Measurements from ENCODE around the gene FAM222B. TPM values are rescaled to one million over a fixed set of nuclear protein-coding genes. Genes with fewer than 3 reads are reported as not detected.

FAM222B gene
- total and polyA plus RNA-seq, 2 experiments from 2014 or later, result 63.7 to 78.5 TPM

- TF ChIP-seq, protein P1, sequence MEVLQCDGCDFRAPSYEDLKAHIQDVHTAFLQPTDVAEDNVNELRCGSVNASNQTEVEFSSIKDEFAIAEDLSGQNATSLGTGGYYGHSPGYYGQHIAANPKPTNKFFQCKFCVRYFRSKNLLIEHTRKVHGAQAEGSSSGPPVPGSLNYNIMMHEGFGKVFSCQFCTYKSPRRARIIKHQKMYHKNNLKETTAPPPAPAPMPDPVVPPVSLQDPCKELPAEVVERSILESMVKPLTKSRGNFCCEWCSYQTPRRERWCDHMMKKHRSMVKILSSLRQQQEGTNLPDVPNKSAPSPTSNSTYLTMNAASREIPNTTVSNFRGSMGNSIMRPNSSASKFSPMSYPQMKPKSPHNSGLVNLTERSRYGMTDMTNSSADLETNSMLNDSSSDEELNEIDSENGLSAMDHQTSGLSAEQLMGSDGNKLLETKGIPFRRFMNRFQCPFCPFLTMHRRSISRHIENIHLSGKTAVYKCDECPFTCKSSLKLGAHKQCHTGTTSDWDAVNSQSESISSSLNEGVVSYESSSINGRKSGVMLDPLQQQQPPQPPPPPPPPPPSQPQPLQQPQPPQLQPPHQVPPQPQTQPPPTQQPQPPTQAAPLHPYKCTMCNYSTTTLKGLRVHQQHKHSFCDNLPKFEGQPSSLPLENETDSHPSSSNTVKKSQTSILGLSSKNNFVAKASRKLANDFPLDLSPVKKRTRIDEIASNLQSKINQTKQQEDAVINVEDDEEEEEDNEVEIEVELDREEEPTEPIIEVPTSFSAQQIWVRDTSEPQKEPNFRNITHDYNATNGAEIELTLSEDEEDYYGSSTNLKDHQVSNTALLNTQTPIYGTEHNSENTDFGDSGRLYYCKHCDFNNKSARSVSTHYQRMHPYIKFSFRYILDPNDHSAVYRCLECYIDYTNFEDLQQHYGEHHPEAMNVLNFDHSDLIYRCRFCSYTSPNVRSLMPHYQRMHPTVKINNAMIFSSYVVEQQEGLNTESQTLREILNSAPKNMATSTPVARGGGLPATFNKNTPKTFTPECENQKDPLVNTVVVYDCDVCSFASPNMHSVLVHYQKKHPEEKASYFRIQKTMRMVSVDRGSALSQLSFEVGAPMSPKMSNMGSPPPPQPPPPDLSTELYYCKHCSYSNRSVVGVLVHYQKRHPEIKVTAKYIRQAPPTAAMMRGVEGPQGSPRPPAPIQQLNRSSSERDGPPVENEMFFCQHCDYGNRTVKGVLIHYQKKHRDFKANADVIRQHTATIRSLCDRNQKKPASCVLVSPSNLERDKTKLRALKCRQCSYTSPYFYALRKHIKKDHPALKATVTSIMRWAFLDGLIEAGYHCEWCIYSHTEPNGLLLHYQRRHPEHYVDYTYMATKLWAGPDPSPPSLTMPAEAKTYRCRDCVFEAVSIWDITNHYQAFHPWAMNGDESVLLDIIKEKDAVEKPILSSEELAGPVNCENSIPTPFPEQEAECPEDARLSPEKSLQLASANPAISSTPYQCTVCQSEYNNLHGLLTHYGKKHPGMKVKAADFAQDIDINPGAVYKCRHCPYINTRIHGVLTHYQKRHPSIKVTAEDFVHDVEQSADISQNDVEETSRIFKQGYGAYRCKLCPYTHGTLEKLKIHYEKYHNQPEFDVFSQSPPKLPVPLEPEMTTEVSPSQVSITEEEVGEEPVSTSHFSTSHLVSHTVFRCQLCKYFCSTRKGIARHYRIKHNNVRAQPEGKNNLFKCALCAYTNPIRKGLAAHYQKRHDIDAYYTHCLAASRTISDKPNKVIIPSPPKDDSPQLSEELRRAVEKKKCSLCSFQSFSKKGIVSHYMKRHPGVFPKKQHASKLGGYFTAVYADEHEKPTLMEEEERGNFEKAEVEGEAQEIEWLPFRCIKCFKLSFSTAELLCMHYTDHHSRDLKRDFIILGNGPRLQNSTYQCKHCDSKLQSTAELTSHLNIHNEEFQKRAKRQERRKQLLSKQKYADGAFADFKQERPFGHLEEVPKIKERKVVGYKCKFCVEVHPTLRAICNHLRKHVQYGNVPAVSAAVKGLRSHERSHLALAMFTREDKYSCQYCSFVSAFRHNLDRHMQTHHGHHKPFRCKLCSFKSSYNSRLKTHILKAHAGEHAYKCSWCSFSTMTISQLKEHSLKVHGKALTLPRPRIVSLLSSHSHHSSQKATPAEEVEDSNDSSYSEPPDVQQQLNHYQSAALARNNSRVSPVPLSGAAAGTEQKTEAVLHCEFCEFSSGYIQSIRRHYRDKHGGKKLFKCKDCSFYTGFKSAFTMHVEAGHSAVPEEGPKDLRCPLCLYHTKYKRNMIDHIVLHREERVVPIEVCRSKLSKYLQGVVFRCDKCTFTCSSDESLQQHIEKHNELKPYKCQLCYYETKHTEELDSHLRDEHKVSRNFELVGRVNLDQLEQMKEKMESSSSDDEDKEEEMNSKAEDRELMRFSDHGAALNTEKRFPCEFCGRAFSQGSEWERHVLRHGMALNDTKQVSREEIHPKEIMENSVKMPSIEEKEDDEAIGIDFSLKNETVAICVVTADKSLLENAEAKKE (CRISPR knock-in tag; IDR thresholded peaks at IDR 0.05), result no peak
- TF ChIP-seq, protein P2, sequence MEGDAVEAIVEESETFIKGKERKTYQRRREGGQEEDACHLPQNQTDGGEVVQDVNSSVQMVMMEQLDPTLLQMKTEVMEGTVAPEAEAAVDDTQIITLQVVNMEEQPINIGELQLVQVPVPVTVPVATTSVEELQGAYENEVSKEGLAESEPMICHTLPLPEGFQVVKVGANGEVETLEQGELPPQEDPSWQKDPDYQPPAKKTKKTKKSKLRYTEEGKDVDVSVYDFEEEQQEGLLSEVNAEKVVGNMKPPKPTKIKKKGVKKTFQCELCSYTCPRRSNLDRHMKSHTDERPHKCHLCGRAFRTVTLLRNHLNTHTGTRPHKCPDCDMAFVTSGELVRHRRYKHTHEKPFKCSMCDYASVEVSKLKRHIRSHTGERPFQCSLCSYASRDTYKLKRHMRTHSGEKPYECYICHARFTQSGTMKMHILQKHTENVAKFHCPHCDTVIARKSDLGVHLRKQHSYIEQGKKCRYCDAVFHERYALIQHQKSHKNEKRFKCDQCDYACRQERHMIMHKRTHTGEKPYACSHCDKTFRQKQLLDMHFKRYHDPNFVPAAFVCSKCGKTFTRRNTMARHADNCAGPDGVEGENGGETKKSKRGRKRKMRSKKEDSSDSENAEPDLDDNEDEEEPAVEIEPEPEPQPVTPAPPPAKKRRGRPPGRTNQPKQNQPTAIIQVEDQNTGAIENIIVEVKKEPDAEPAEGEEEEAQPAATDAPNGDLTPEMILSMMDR (conservative IDR thresholded peaks at IDR 0.05; ENCODE audit: low read depth in 2 of 2), result no peak
- TF ChIP-seq EZH2phosphoT487 (IDR thresholded peaks at IDR 0.05; ENCODE audit: unreplicated experiment), result no peak
- TF ChIP-seq ZNF114 (CRISPR knock-in tag; IDR thresholded peaks at IDR 0.05), result no peak
- no peak for TF ChIP-seq ETS1 (IDR thresholded peaks at IDR 0.05)
- TF ChIP-seq JUNB (IDR thresholded peaks at IDR 0.05; ENCODE audit: unreplicated experiment), result no peak
These were observed 15.6 kb upstream of the FAM222B start (continued) for GRCh38 chr17:28857905-28858800.
